ENCODE measurements around the gene AHNAK2.

GRCh38 chr14:105013150-105013785, 35.1 kb upstream of the AHNAK2 start:
- TF ChIP-seq CTCF (IDR thresholded peaks at IDR 0.05; ENCODE audit: low read depth, low read length, poor library complexity, severe bottlenecking) (no peak), EZH2phosphoT487 (IDR thresholded peaks at IDR 0.05; ENCODE audit: borderline replicate concordance, low read length) (no peak)

Data from DOHH2 (cell line).